CD14-positive monocyte (primary cell): ENCODE results near the gene CSNK1G1. TPM values are rescaled to one million over a fixed set of nuclear protein-coding genes. Genes with fewer than 3 reads are reported as not detected.

Source experiments
- DNase-seq, 3 donors: peaks; one replicate each; pipeline ENCODE4 v3.0.0-alpha.2; 2011 to 2022
- H2AFZ ChIP-seq: 2 replicates; pipeline ENCODE4 v1.6.0; 2012; ENCODE audit warnings: mild to moderate bottlenecking, low read depth, low read length, inconsistent platforms; ENCODE audit not compliant: insufficient read depth, poor library complexity, severe bottlenecking
- H3K27ac ChIP-seq, 2 donors: 1 replicate in 1 of 2; 2 replicates in 1 of 2; pipeline ENCODE4 v1.5.1; 2012 to 2013; ENCODE audit warnings: low read length in 2 of 2, control low read depth in 1 of 2, inconsistent platforms in 1 of 2, low read depth in 1 of 2, mild to moderate bottlenecking in 1 of 2
- H3K27me3 ChIP-seq, 2 donors: one replicate each; pipeline versions ENCODE4 v1.6.0 to v1.6.1; 2011 to 2013; ENCODE audit warnings: low read length in 2 of 2; ENCODE audit not compliant: control insufficient read depth in 2 of 2, insufficient read depth in 2 of 2
- H3K36me3 ChIP-seq, 2 donors: replicated peaks in 1 of 2; 1 replicate in 1 of 2; 2 replicates in 1 of 2; pipeline versions ENCODE4 v1.5.1 to v1.6.1; 2012 to 2013; ENCODE audit warnings: low read length in 2 of 2, control low read depth in 1 of 2, inconsistent platforms in 1 of 2, mild to moderate bottlenecking in 1 of 2; ENCODE audit not compliant: insufficient read depth in 2 of 2, control insufficient read depth in 1 of 2
- H3K4me1 ChIP-seq, 2 donors: 1 replicate in 1 of 2; 2 replicates in 1 of 2; pipeline versions ENCODE4 v1.5.1 to v1.6.1; 2012 to 2013; ENCODE audit warnings: low read length in 2 of 2, control low read depth in 1 of 2, inconsistent platforms in 1 of 2, mild to moderate bottlenecking in 1 of 2, moderate library complexity in 1 of 2; ENCODE audit not compliant: insufficient read depth in 2 of 2, control insufficient read depth in 1 of 2
- H3K4me2 ChIP-seq: replicated peaks from 2 replicates; pipeline ENCODE3; 2012; ENCODE audit warnings: low read length, moderate library complexity, mild to moderate bottlenecking; ENCODE audit not compliant: poor library complexity, severe bottlenecking; ENCODE audit errors: extremely low read depth
- H3K4me3 ChIP-seq, 3 experiments: fragments of 200-600 bp in 1 of 3; sonication (generic) in 1 of 3; replicated peaks in 1 of 3; 1 replicate in 2 of 3; 2 replicates in 1 of 3; pipeline ENCODE4 v1.5.1; 2011 to 2013; ENCODE audit warnings: low read length in 3 of 3, mild to moderate bottlenecking in 3 of 3, control low read depth in 2 of 3, low read depth in 2 of 3, inconsistent platforms in 1 of 3, moderate library complexity in 1 of 3
- H3K79me2 ChIP-seq: 2 replicates; pipeline ENCODE4 v1.6.0; 2012; ENCODE audit warnings: mild to moderate bottlenecking, control low read depth, inconsistent platforms, low read length, moderate library complexity; ENCODE audit not compliant: insufficient read depth
- H3K9ac ChIP-seq: 2 replicates; pipeline ENCODE4 v1.6.0; 2017; ENCODE audit warnings: low read length, mild to moderate bottlenecking; ENCODE audit not compliant: insufficient read depth, poor library complexity, severe bottlenecking
- H3K9me3 ChIP-seq, 2 donors: replicated peaks in 1 of 2; 1 replicate in 1 of 2; 2 replicates in 1 of 2; pipeline versions ENCODE4 v1.5.1 to v1.6.1; 2012 to 2013; ENCODE audit warnings: low read length in 2 of 2, control low read depth in 1 of 2; ENCODE audit not compliant: control insufficient read depth in 1 of 2, insufficient read depth in 1 of 2
- H4K20me1 ChIP-seq: 2 replicates; pipeline ENCODE4 v1.6.0; 2012; ENCODE audit warnings: mild to moderate bottlenecking, low read length, control low read depth, moderate library complexity; ENCODE audit not compliant: insufficient read depth
- H3K27ac Mint-ChIP-seq, 7 donors: one replicate each; pipeline ENCODE4 v1.8.0; 2020; ENCODE audit warnings: mild to moderate bottlenecking in 7 of 7, mixed read lengths in 7 of 7, moderate library complexity in 6 of 7, inconsistent platforms in 2 of 7
- H3K27me3 Mint-ChIP-seq, 3 donors: one replicate each; pipeline ENCODE4 v1.8.0; 2021 to 2022; ENCODE audit warnings: low read depth in 3 of 3, mild to moderate bottlenecking in 3 of 3, mixed read lengths in 3 of 3, moderate library complexity in 3 of 3, inconsistent platforms in 1 of 3
- H3K36me3 Mint-ChIP-seq, 2 donors: one replicate each; pipeline ENCODE4 v1.8.0; 2020; ENCODE audit warnings: mixed read lengths in 2 of 2, inconsistent platforms in 1 of 2, mild to moderate bottlenecking in 1 of 2
- H3K4me1 Mint-ChIP-seq: one replicate; pipeline ENCODE4 v1.8.0; 2020; ENCODE audit warnings: mild to moderate bottlenecking, mixed read lengths
- H3K4me3 Mint-ChIP-seq, 2 donors: one replicate each; pipeline ENCODE4 v1.8.0; 2020; ENCODE audit warnings: mild to moderate bottlenecking in 2 of 2, mixed read lengths in 2 of 2, moderate library complexity in 1 of 2
- H3K9me3 Mint-ChIP-seq, 7 donors: one replicate each; pipeline ENCODE4 v1.8.0; 2020 to 2022; ENCODE audit warnings: mixed read lengths in 7 of 7, mild to moderate bottlenecking in 6 of 7, moderate library complexity in 6 of 7, inconsistent platforms in 2 of 7
- CTCF ChIP-seq: fragments of 200-600 bp; IDR thresholded peaks from one replicate; pipeline ENCODE4 v1.8.0; 2022; ENCODE audit warnings: antibody characterized with exemption, mild to moderate bottlenecking
- WGBS: methylation state at CpG from one replicate; pipeline ENCODE4 v1.1.5; 2013; ENCODE audit warnings: missing lambda C conversion rate; ENCODE audit not compliant: insufficient coverage; 5-methylcytosine and 5-hydroxymethylcytosine counted together
- intact Hi-C, 2 donors: fragments of 100-400 bp; cut with micrococcal nuclease; formaldehyde crosslinking; loops; one replicate each; pipeline versions ENCODE4 v1.15.0 to v1.15.1; 2023
- polyA plus RNA-seq, 3 donors: library from polyadenylated mRNA; depleted of rRNA in 1 of 3; unstranded in 2 of 3; stranded (reverse) in 1 of 3; fragments of 300-500 nt in 2 of 3; fragments of >200 nt in 1 of 3; fragmentation: Illumina TruSeq in 2 of 3; gene quantifications; 1 replicate in 2 of 3; 2 replicates in 1 of 3; pipeline ENCODE4 v1.2.3, GENCODE V29; 2012 to 2021

The CSNK1G1 gene
- polyA plus RNA-seq, 3 donors, result 4.3 to 8.6 (median 7.7) TPM

DNA sequence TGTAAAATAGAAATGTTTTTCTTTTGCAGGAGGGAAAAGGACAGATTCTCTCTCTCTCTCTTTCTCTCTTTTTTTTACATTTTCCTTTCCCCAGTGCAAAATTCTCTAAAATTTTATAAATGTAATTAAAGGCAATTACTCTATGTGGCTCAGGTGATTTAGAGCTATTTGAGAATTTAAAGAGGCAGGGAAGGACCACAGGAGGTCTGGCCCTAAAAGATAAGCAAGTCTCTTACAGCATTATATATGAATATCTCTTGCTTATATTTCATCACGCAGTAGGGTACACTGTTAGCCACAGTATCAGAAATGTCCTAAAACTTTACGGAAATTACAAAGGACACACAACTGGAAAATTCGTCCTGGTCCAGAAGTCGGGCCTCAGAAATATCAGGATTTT, 122.7 kb downstream of the CSNK1G1 start:
- no CpG with 5 or more reads among the region's 4 CpGs for WGBS
- H3K27ac ChIP-seq, result no peak overlapping the region
- no peak overlapping the region for H3K4me3 ChIP-seq
- no peak overlapping the region for H2AFZ ChIP-seq
- peaks cover 0 to 5% of the 10 kb centered on the region in 2 donors for H3K36me3 ChIP-seq
- H4K20me1 ChIP-seq, result peaks cover 18% of the 10 kb centered on the region
- Mint-ChIP-seq H3K27me3 (no peaks in the 10 kb centered on the region), H3K9me3 (no peaks in the 10 kb centered on the region), H3K4me1 (peaks cover 9% of the 10 kb centered on the region), H3K4me3 (no peak overlapping the region), H3K36me3 (peaks cover 0 to 6% of the 10 kb centered on the region in 2 donors), H3K27ac (no peak overlapping the region)
- H3K4me2 ChIP-seq, result no peak overlapping the region
- H3K4me1 ChIP-seq, result no peaks in the 10 kb centered on the region
- H3K9ac ChIP-seq, result no peak overlapping the region
- intact Hi-C loops, result no loop called here
- H3K27me3 ChIP-seq, result no peaks in the 10 kb centered on the region
- H3K9me3 ChIP-seq, result no peaks in the 10 kb centered on the region
- TF ChIP-seq CTCF, result no peak
- no peak for DNase-seq
- H3K79me2 ChIP-seq, result no peaks in the 10 kb centered on the region

GRCh38 chr15:64232400-64232799, 123.6 kb downstream of the CSNK1G1 start:
- H2AFZ ChIP-seq, result no peak overlapping the region
- Mint-ChIP-seq H3K36me3 (peaks cover 0 to 11% of the 10 kb centered on the region in 2 donors), H3K9me3 (no peaks in the 10 kb centered on the region), H3K4me3 (no peak overlapping the region), H3K27me3 (no peaks in the 10 kb centered on the region), H3K4me1 (peaks cover 9% of the 10 kb centered on the region), H3K27ac (no peak overlapping the region)
- no peak overlapping the region for H3K4me2 ChIP-seq
- H4K20me1 ChIP-seq, result peaks cover 16% of the 10 kb centered on the region
- H3K27me3 ChIP-seq, result no peaks in the 10 kb centered on the region
- peaks cover 0 to 5% of the 10 kb centered on the region in 2 donors for H3K36me3 ChIP-seq
- H3K4me3 ChIP-seq, result no peak overlapping the region
- no peak for TF ChIP-seq CTCF
- WGBS, result no CpG with 5 or more reads among the region's 1 CpG
- H3K4me1 ChIP-seq, result no peaks in the 10 kb centered on the region
- DNase-seq, result no peak
- H3K79me2 ChIP-seq, result no peaks in the 10 kb centered on the region
- H3K9ac ChIP-seq, result no peak overlapping the region
- no peak overlapping the region for H3K27ac ChIP-seq
- no peaks in the 10 kb centered on the region for H3K9me3 ChIP-seq
- intact Hi-C loops, result no loop called here
